Astrocyte (in vitro differentiated cells and primary cell): ENCODE data around the gene LIPC. TPM values are rescaled to one million over a fixed set of nuclear protein-coding genes. Genes with fewer than 3 reads are reported as not detected.

ENCODE experiments used
- DNase-seq: peaks from one replicate; pipeline ENCODE4 v3.0.0-alpha.2; 2010; ENCODE audit warnings: low read depth
- FAIRE-seq: peaks from 2 replicates; lab custom pipeline; 2011; peaks lifted over from hg19 to GRCh38; lab: Jason Lieb, UNC
- H2AFZ ChIP-seq: 2 replicates; pipeline ENCODE4 v1.6.0; 2012; ENCODE audit warnings: low read depth, low read length, inconsistent platforms
- H3K27ac ChIP-seq: 2 replicates; pipeline ENCODE4 v1.5.1; 2011; ENCODE audit warnings: low read depth, low read length, inconsistent platforms
- H3K27me3 ChIP-seq: 2 replicates; pipeline ENCODE4 v1.6.0; 2011; ENCODE audit warnings: low read length, inconsistent platforms; ENCODE audit not compliant: insufficient read depth
- H3K36me3 ChIP-seq: 2 replicates; pipeline ENCODE4 v1.5.1; 2011; ENCODE audit warnings: low read length, inconsistent platforms; ENCODE audit not compliant: insufficient read depth
- H3K4me1 ChIP-seq: 2 replicates; pipeline ENCODE4 v1.5.1; 2011; ENCODE audit warnings: low read length, inconsistent platforms; ENCODE audit not compliant: insufficient read depth
- H3K4me2 ChIP-seq: 2 replicates; pipeline ENCODE4 v1.6.0; 2012; ENCODE audit warnings: low read length, inconsistent platforms
- H3K4me3 ChIP-seq: 2 replicates; pipeline ENCODE4 v1.5.1; 2011; ENCODE audit warnings: low read depth, mild to moderate bottlenecking, low read length, inconsistent platforms; ENCODE audit not compliant: insufficient read depth
- H3K79me2 ChIP-seq: 2 replicates; pipeline ENCODE4 v1.6.0; 2012; ENCODE audit warnings: mild to moderate bottlenecking, low read length, inconsistent platforms; ENCODE audit not compliant: insufficient read depth
- H3K9ac ChIP-seq: 2 replicates; pipeline ENCODE4 v1.6.0; 2012; ENCODE audit warnings: mild to moderate bottlenecking, low read length, inconsistent platforms
- H3K9me3 ChIP-seq: 2 replicates; pipeline ENCODE4 v1.5.1; 2012; ENCODE audit warnings: low read depth, mild to moderate bottlenecking, low read length, inconsistent platforms; ENCODE audit not compliant: insufficient read depth
- H4K20me1 ChIP-seq: 2 replicates; pipeline ENCODE4 v1.6.0; 2012; ENCODE audit warnings: low read length, inconsistent platforms; ENCODE audit not compliant: insufficient read depth
- H3K27ac Mint-ChIP-seq: one replicate; pipeline ENCODE4 v1.8.0; 2021; ENCODE audit warnings: mild to moderate bottlenecking, mixed read lengths; ENCODE audit not compliant: unreplicated experiment
- H3K27me3 Mint-ChIP-seq: one replicate; pipeline ENCODE4 v1.8.0; 2021; ENCODE audit warnings: low read depth, mixed read lengths; ENCODE audit not compliant: unreplicated experiment
- H3K36me3 Mint-ChIP-seq: one replicate; pipeline ENCODE4 v1.8.0; 2021; ENCODE audit warnings: low read depth, mixed read lengths; ENCODE audit not compliant: unreplicated experiment
- H3K4me1 Mint-ChIP-seq: one replicate; pipeline ENCODE4 v1.8.0; 2021; ENCODE audit warnings: low read depth, mixed read lengths; ENCODE audit not compliant: unreplicated experiment
- H3K4me3 Mint-ChIP-seq: one replicate; pipeline ENCODE4 v1.8.0; 2021; ENCODE audit warnings: mild to moderate bottlenecking, moderate library complexity, mixed read lengths; ENCODE audit not compliant: unreplicated experiment
- H3K9me3 Mint-ChIP-seq: one replicate; pipeline ENCODE4 v1.8.0; 2021; ENCODE audit warnings: mild to moderate bottlenecking, mixed read lengths; ENCODE audit not compliant: unreplicated experiment
- EZH2 ChIP-seq: IDR thresholded peaks from 2 replicates; pipeline ENCODE4 v1.6.1; 2012; ENCODE audit warnings: mild to moderate bottlenecking, low read length, inconsistent platforms; ENCODE audit not compliant: insufficient read depth
- total RNA-seq: library from RNA; stranded (reverse); gene quantifications from 2 replicates; pipeline ENCODE4 v1.2.1, GENCODE V29; 2021
- TF ChIP-seq, protein P1 (sequence below): IDR thresholded peaks from 2 replicates; pipeline ENCODE4 v1.5.1; 2011; ENCODE audit warnings: low read depth, mild to moderate bottlenecking, inconsistent platforms, low read length, moderate library complexity; ENCODE audit not compliant: insufficient read depth

The LIPC gene
- total RNA-seq, 1 donor from 2014 or later = not detected

DNA sequence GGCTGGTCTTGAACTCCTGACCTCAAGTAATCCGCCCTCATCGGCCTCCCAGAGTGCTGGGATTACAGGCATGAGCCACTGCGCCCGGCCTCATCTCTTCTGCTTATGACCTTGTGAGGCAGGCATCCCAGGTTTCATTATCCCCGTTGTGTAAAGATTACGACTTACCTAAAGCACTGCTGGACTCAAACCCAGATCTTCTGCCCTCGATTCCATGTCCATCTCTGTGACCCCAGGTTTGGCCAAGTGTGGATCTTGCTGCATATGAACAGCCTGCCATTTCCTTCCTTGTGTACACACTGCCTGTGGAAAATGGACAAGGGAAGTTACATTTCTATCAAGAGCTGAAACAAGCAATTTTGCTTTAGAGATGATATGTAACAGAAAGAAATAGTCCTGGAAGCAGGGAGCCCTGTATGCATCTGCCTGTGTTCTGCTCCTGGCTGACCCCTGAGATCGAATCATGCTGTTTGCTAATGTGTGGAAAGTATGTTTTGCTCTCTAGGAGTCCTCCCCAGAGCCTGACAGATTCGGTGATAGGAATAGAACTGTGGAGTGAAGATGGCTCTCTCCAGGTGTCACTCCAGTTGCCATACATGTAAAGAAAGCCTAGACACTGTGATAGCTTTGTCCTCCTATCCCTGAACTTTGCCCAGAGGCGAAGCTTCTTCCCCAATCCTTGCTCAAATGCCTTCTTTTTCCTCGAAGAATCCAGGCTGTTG lies 11.8 kb upstream of the LIPC start:
- Mint-ChIP-seq H3K4me1 (no peaks in the 10 kb centered on the region), H3K4me3 (no peak overlapping the region), H3K36me3 (no peaks in the 10 kb centered on the region), H3K9me3 (peaks cover 3% of the 10 kb centered on the region), H3K27ac (no peak overlapping the region), H3K27me3 (peaks cover 8% of the 10 kb centered on the region)
- no peak for FAIRE-seq
- TF ChIP-seq, protein P1, sequence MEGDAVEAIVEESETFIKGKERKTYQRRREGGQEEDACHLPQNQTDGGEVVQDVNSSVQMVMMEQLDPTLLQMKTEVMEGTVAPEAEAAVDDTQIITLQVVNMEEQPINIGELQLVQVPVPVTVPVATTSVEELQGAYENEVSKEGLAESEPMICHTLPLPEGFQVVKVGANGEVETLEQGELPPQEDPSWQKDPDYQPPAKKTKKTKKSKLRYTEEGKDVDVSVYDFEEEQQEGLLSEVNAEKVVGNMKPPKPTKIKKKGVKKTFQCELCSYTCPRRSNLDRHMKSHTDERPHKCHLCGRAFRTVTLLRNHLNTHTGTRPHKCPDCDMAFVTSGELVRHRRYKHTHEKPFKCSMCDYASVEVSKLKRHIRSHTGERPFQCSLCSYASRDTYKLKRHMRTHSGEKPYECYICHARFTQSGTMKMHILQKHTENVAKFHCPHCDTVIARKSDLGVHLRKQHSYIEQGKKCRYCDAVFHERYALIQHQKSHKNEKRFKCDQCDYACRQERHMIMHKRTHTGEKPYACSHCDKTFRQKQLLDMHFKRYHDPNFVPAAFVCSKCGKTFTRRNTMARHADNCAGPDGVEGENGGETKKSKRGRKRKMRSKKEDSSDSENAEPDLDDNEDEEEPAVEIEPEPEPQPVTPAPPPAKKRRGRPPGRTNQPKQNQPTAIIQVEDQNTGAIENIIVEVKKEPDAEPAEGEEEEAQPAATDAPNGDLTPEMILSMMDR = no peak
- TF ChIP-seq EZH2 = no peak
- no peaks in the 10 kb centered on the region for H3K36me3 ChIP-seq
- no peaks in the 10 kb centered on the region for H4K20me1 ChIP-seq
- H3K4me2 ChIP-seq = no peak overlapping the region
- H3K79me2 ChIP-seq = no peaks in the 10 kb centered on the region
- no peak overlapping the region for H3K4me3 ChIP-seq
- no peaks in the 10 kb centered on the region for H3K9me3 ChIP-seq
- no peak overlapping the region for H2AFZ ChIP-seq
- no peak overlapping the region for H3K27ac ChIP-seq
- no peaks in the 10 kb centered on the region for H3K27me3 ChIP-seq
- H3K9ac ChIP-seq = no peak overlapping the region
- DNase-seq = no peak
- no peaks in the 10 kb centered on the region for H3K4me1 ChIP-seq

DNA sequence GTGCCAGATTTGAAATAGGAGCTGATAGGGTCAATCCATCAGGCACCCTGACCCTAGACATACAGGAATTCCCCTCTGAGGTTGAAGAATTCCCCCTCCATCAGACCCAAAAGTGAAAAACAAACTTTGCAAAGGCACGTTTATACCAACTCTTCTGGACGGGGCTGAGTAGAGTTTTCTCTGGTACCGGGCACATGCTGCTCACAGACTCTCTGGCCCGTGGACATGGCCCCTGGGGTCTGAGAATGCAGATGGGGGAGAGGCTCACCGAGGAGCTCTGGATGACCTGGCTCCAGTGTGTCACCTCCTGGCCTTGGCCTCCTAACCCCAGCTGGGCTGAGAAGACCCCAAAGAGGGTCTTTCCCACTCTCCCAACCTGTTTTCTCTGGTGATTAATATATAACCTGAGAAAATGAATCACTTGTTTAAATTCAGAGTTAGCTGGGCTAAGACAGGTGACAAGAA lies 11.2 kb upstream of the LIPC start:
- Mint-ChIP-seq H3K9me3 (peaks cover 3% of the 10 kb centered on the region), H3K27me3 (peaks cover 8% of the 10 kb centered on the region), H3K27ac (peak overlapping the region; percentile 53), H3K36me3 (no peaks in the 10 kb centered on the region), H3K4me1 (no peaks in the 10 kb centered on the region), H3K4me3 (no peak overlapping the region)
- Histone ChIP-seq H3K4me2 (no peak overlapping the region), H2AFZ (no peak overlapping the region), H4K20me1 (no peaks in the 10 kb centered on the region), H3K36me3 (no peaks in the 10 kb centered on the region), H3K4me1 (no peaks in the 10 kb centered on the region), H3K9me3 (no peaks in the 10 kb centered on the region), H3K27me3 (no peaks in the 10 kb centered on the region), H3K4me3 (no peak overlapping the region), H3K79me2 (no peaks in the 10 kb centered on the region), H3K27ac (no peak overlapping the region), H3K9ac (no peak overlapping the region)
- DNase-seq = no peak
- no peak for FAIRE-seq
- TF ChIP-seq EZH2 = no peak
- TF ChIP-seq, protein P1 = no peak

DNA sequence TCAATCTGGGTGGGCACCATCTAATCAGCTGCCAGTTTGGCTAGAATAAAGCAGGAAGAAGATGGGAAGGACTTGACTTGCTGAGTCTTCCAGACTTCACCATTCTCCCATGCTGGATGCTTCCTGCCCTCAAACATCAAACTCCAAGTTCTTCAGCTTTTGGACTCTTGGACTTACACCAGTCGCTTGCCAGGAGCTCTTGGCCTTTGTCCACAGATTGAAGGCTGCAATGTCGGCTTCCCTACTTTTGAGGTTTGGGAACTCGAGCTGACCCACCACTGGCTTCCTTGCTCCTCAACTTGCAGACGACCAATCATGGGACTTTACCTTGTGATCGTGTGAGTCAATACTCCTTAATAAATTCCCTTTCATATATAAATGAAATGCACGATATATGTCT lies 8.6 kb upstream of the LIPC start:
- H3K27me3 Mint-ChIP-seq = peaks cover 8% of the 10 kb centered on the region
- peaks cover 3% of the 10 kb centered on the region for H3K9me3 Mint-ChIP-seq

More for the DNA sequence above, 8.6 kb upstream of the LIPC start:
- Histone ChIP-seq H3K4me1 (no peaks in the 10 kb centered on the region), H2AFZ (no peak overlapping the region), H3K4me3 (no peak overlapping the region), H3K9ac (no peak overlapping the region), H3K79me2 (no peaks in the 10 kb centered on the region), H3K9me3 (no peaks in the 10 kb centered on the region), H4K20me1 (no peaks in the 10 kb centered on the region), H3K36me3 (no peaks in the 10 kb centered on the region), H3K27me3 (no peaks in the 10 kb centered on the region), H3K4me2 (no peak overlapping the region), H3K27ac (no peak overlapping the region)
- H3K27ac Mint-ChIP-seq = no peak overlapping the region
- TF ChIP-seq, protein P1 = no peak
- TF ChIP-seq EZH2 = no peak
- no peak for DNase-seq
- H3K36me3 Mint-ChIP-seq = no peaks in the 10 kb centered on the region
- no peak for FAIRE-seq
- H3K4me1 Mint-ChIP-seq = no peaks in the 10 kb centered on the region
- no peak overlapping the region for H3K4me3 Mint-ChIP-seq
